ENCODE data around the gene EME1. TPM values are rescaled to one million over a fixed set of nuclear protein-coding genes. Genes with fewer than 3 reads are reported as not detected.
A peak's percentile ranks its signal among the peaks of the same experiment; 100 is the strongest.

The EME1 gene
- total and polyA plus RNA-seq, 12 donors: 0.18 to 5.2 (median 0.67) TPM

- intact Hi-C loops (cut with DNase I): no loop called here
- peaks cover 0 to 56% of the 10 kb centered on the region in 2 donors for H3K36me3 ChIP-seq (replicated peaks in 1 of 2)
- TF ChIP-seq POLR2A (IDR thresholded peaks at IDR 0.05): no peak
- TF ChIP-seq CTCF (IDR thresholded peaks at IDR 0.05): no peak
- WGBS, 4 donors: 85 to 91% (median 89%) methylated on average over 10 to 13 of the region's 13 CpGs
- DNase-seq: no peak
- H3K27me3 ChIP-seq: no peaks in the 10 kb centered on the region
- H3K4me3 ChIP-seq: no peak overlapping the region
- no peaks in the 10 kb centered on the region for H3K9me3 ChIP-seq (replicated peaks in 1 of 3)
- no peak overlapping the region for H3K27ac ChIP-seq
- no peaks in the 10 kb centered on the region for H3K4me1 ChIP-seq (replicated peaks in 1 of 2)
Measured at GRCh38 chr17:50380369-50381259, 7.6 kb downstream of the EME1 start.

GRCh38 chr17:50381260-50381815, 8.3 kb downstream of the EME1 start:
- H3K9me3 ChIP-seq (replicated peaks in 1 of 3): no peaks in the 10 kb centered on the region
- peaks cover 0 to 63% of the 10 kb centered on the region in 2 donors for H3K36me3 ChIP-seq (replicated peaks in 1 of 2)
- no peaks in the 10 kb centered on the region for H3K4me1 ChIP-seq (replicated peaks in 1 of 2)
- intact Hi-C loops (cut with DNase I): no loop called here
- no peak overlapping the region for H3K4me3 ChIP-seq
- no peak for TF ChIP-seq CTCF (IDR thresholded peaks at IDR 0.05)
- no peak for TF ChIP-seq POLR2A (IDR thresholded peaks at IDR 0.05)
- H3K27ac ChIP-seq: no peak overlapping the region
- WGBS, 4 donors: 87 to 93% (median 91%) methylated on average over 7 of the region's 7 CpGs
- H3K27me3 ChIP-seq: no peaks in the 10 kb centered on the region
- no peak for DNase-seq

GRCh38 chr17:50381920-50382319, 8.9 kb downstream of the EME1 start:
- Histone ChIP-seq H3K27me3 (no peaks in the 10 kb centered on the region), H3K4me3 (no peak overlapping the region), H3K27ac (no peak overlapping the region), H3K9me3 (replicated peaks in 1 of 3) (no peaks in the 10 kb centered on the region), H3K36me3 (replicated peaks in 1 of 2) (peaks cover 0 to 69% of the 10 kb centered on the region in 2 donors), H3K4me1 (replicated peaks in 1 of 2) (no peaks in the 10 kb centered on the region)
- peak in 3 of 7 donors; percentile 40 to 67 (median 48) for DNase-seq
- 34 to 52% (median 41%) methylated on average over 3 of the region's 3 CpGs for WGBS, 4 donors
- intact Hi-C loops (cut with DNase I): no loop called here
- no peak for TF ChIP-seq POLR2A (IDR thresholded peaks at IDR 0.05)
- TF ChIP-seq CTCF (IDR thresholded peaks at IDR 0.05): no peak

GRCh38 chr17:50382931-50383330, 9.9 kb downstream of the EME1 start:
- intact Hi-C loops (cut with DNase I): no loop called here
- WGBS, 4 donors: 95 to 96% (median 95%) methylated on average over 8 to 12 of the region's 12 CpGs
- peaks cover 0 to 79% of the 10 kb centered on the region in 2 donors for H3K36me3 ChIP-seq (replicated peaks in 1 of 2)
- no peaks in the 10 kb centered on the region for H3K9me3 ChIP-seq (replicated peaks in 1 of 3)
- no peak overlapping the region for H3K4me3 ChIP-seq
- H3K4me1 ChIP-seq (replicated peaks in 1 of 2): no peaks in the 10 kb centered on the region
- no peaks in the 10 kb centered on the region for H3K27me3 ChIP-seq
- TF ChIP-seq CTCF (IDR thresholded peaks at IDR 0.05): no peak
- no peak for TF ChIP-seq POLR2A (IDR thresholded peaks at IDR 0.05)
- no peak overlapping the region for H3K27ac ChIP-seq
- DNase-seq: no peak
